Ectodermal cell (in vitro differentiated cells): ENCODE data around the gene PSMA6.

Experiments
- H3K27ac ChIP-seq: 2 replicates; pipeline ENCODE4 v1.7.0; 2013; ENCODE audit warnings: mild to moderate bottlenecking, low read depth, low read length; ENCODE audit not compliant: insufficient read depth, poor library complexity, severe bottlenecking
- H3K27me3 ChIP-seq: 2 replicates; pipeline ENCODE4 v1.7.0; 2013; ENCODE audit warnings: mild to moderate bottlenecking, low read length; ENCODE audit not compliant: insufficient read depth, control insufficient read depth, poor library complexity, severe bottlenecking
- H3K36me3 ChIP-seq: one replicate; pipeline ENCODE4 v1.7.0; 2013; ENCODE audit warnings: low read length; ENCODE audit not compliant: control insufficient read depth, insufficient read depth
- H3K4me1 ChIP-seq: one replicate; pipeline ENCODE4 v1.7.0; 2013; ENCODE audit warnings: low read length; ENCODE audit not compliant: control insufficient read depth, insufficient read depth
- H3K4me3 ChIP-seq: 2 replicates; pipeline ENCODE4 v1.7.0; 2013; ENCODE audit warnings: low read depth, low read length, control low read depth; ENCODE audit not compliant: insufficient read depth
- H3K9me3 ChIP-seq: 2 replicates; pipeline ENCODE4 v1.7.0; 2013; ENCODE audit warnings: mild to moderate bottlenecking, low read length, moderate library complexity; ENCODE audit not compliant: control insufficient read depth
- WGBS, 2 experiments: methylation state at CpG; one replicate each; pipeline ENCODE4 v1.1.7; 2013; ENCODE audit warnings: missing lambda C conversion rate in 2 of 2; 5-methylcytosine and 5-hydroxymethylcytosine counted together

Gene PSMA6

DNA sequence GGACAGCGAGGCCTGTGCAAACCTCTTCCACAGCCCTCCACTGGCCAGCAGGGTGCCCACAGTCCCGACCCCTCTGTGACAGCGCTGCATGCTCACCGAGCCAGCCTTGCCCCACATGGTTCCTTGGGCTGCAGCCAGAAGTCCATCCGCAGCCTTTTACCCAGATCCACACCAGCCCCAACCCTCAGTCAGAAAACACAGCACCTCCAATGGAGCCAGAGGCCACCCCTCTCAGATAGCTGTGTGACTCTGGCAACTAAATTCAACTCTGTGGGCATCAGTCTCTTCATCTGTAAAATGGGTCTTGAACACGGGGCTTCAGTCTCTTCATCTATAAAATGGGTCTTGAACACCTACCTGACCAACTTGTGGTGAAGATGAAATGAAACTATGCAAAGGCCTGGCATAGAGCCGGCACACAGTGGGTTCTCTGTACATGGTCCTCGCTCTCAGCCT lies 74.4 kb downstream of the PSMA6 start:
- Histone ChIP-seq H3K27me3 (no peaks in the 10 kb centered on the region), H3K27ac (no peak overlapping the region), H3K36me3 (no peaks in the 10 kb centered on the region), H3K4me1 (peaks cover 21% of the 10 kb centered on the region), H3K4me3 (no peak overlapping the region), H3K9me3 (no peaks in the 10 kb centered on the region)
- 92 to 97% methylated on average over 8 of the region's 8 CpGs for WGBS, 2 experiments

DNA sequence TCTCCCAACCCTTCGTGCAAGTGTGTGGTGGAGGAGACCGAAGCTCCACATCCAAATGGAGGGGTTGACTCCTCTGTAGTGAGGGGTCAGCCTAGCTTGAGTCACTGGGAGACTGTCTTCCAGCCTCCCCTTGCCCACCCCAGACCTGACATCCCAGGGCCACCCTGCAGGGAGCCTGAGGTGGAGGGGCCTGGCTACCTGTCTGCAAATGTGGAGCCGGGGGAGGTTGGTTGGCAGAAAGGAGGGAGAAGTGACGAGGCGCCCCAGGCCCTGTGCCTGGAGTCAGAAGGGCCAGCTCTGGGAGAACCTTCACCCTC lies 74.8 kb downstream of the PSMA6 start:
- Histone ChIP-seq H3K4me1 (peaks cover 21% of the 10 kb centered on the region), H3K9me3 (no peaks in the 10 kb centered on the region), H3K27me3 (no peaks in the 10 kb centered on the region), H3K27ac (no peak overlapping the region), H3K36me3 (no peaks in the 10 kb centered on the region), H3K4me3 (no peak overlapping the region)
- WGBS, 2 experiments: 92 to 94% methylated on average over 4 to 5 of the region's 5 CpGs
